K562 (cell line): ENCODE results near the gene PRKAR1B. TPM values are rescaled to one million over a fixed set of nuclear protein-coding genes. Genes with fewer than 3 reads are reported as not detected.

Experiments
- ATAC-seq: fragments of 200-7000 bp; cut with Tn5 transposase; 3 replicates; pipeline ENCODE4 v1.9.1; 2020; ENCODE audit warnings: moderate library complexity
- BruUV-seq: library from RNA; stranded (reverse); fragments of 400-500 nt; replicated peaks from 2 replicates; lab custom pipeline; 2021; lab: Mats Ljungman, UMichigan
- CTCF ChIA-PET: fragments of 300-600 bp; formaldehyde crosslinking; extraction: SDS; loops from one replicate; lab custom pipeline; 2021; ENCODE audit warnings: low intra/inter-chr PET ratio; lab: Yijun Ruan, JAX
- POLR2A ChIA-PET: fragments of 300-600, 350-650 bp; sonication (Branson Sonifier 250); formaldehyde crosslinking; extraction: SDS; loops from one replicate; lab custom pipeline; 2021; ENCODE audit warnings: antibody characterized with exemption, inconsistent platforms; lab: Yijun Ruan, JAX
- DNase-seq, 4 experiments: peaks; one replicate each; pipeline versions ENCODE4 v3.0.0 to v3.0.0-alpha.2; 2011 to 2018; ENCODE audit warnings: low spot score in 3 of 4, mixed read lengths in 3 of 4; ENCODE audit errors: extremely low read depth in 1 of 4
- FAIRE-seq: peaks from 2 replicates; lab custom pipeline; 2011; peaks lifted over from hg19 to GRCh38; lab: Jason Lieb, UNC
- H2AFZ ChIP-seq: 2 replicates; pipeline ENCODE4 v1.6.0; 2011; ENCODE audit warnings: low read depth, low read length, control low read depth, inconsistent platforms
- H3K27ac ChIP-seq: fragments of 200-600 bp; 3 replicates; pipeline ENCODE4 v1.8.0; 2011; ENCODE audit warnings: low read depth, mild to moderate bottlenecking, control low read depth, inconsistent platforms, low read length, moderate library complexity, mixed read lengths; ENCODE audit errors: extremely low read depth
- H3K27me3 ChIP-seq, 2 experiments: fragments of 300-600 bp in 1 of 2; 2 replicates in 1 of 2; 3 replicates in 1 of 2; pipeline versions ENCODE4 v1.6.0 to v1.8.0; 2011; ENCODE audit warnings: inconsistent platforms in 2 of 2, low read length in 2 of 2, mild to moderate bottlenecking in 1 of 2, mixed read lengths in 1 of 2, moderate library complexity in 1 of 2; ENCODE audit not compliant: control insufficient read depth in 2 of 2, insufficient read depth in 2 of 2
- H3K36me3 ChIP-seq: fragments of 300-600 bp; 3 replicates; pipeline ENCODE4 v1.8.0; 2011; ENCODE audit warnings: mild to moderate bottlenecking, low read length, inconsistent platforms; ENCODE audit not compliant: control insufficient read depth, insufficient read depth
- H3K4me1 ChIP-seq, 2 experiments: fragments of 200-600 bp in 1 of 2; replicated peaks in 1 of 2; 2 replicates in 1 of 2; 3 replicates in 1 of 2; pipeline versions ENCODE4 v1.5.1 to v1.8.0; 2011; ENCODE audit warnings: inconsistent platforms in 2 of 2, low read length in 2 of 2, mild to moderate bottlenecking in 1 of 2, mixed read lengths in 1 of 2, moderate library complexity in 1 of 2; ENCODE audit not compliant: control insufficient read depth in 2 of 2, insufficient read depth in 2 of 2
- H3K4me2 ChIP-seq: 2 replicates; pipeline ENCODE4 v1.6.1; 2011; ENCODE audit warnings: low read length, control low read depth, inconsistent platforms, mixed read lengths; ENCODE audit not compliant: insufficient read depth
- H3K4me3 ChIP-seq: fragments of 200-600 bp; sonication (generic), shearing (Covaris generic); 2 replicates; pipeline ENCODE4 v1.5.1; 2016; ENCODE audit warnings: control low read depth, inconsistent platforms
- H3K79me2 ChIP-seq: fragments of 200-600 bp; 3 replicates; pipeline ENCODE4 v1.8.0; 2011; ENCODE audit warnings: low read length, inconsistent platforms; ENCODE audit not compliant: control insufficient read depth, insufficient read depth
- H3K9ac ChIP-seq, 2 experiments: 2 replicates each; pipeline versions ENCODE4 v1.6.0 to v1.6.1; 2011; ENCODE audit warnings: low read depth in 2 of 2, low read length in 2 of 2, control low read depth in 1 of 2, inconsistent platforms in 1 of 2, mild to moderate bottlenecking in 1 of 2, mixed read lengths in 1 of 2; ENCODE audit not compliant: insufficient read depth in 1 of 2
- H3K9me1 ChIP-seq: one replicate; pipeline ENCODE4 v1.6.0; 2011; ENCODE audit warnings: inconsistent platforms, mild to moderate bottlenecking, low read length, moderate library complexity; ENCODE audit not compliant: control insufficient read depth, insufficient read depth
- H3K9me3 ChIP-seq: replicated peaks from 2 replicates; pipeline ENCODE4 v1.5.1; 2011; ENCODE audit warnings: low read depth, low read length, inconsistent platforms; ENCODE audit not compliant: control insufficient read depth, insufficient read depth
- H4K20me1 ChIP-seq: replicated peaks from 2 replicates; pipeline ENCODE4 v1.6.1; 2011; ENCODE audit warnings: low read length, inconsistent platforms, mixed read lengths; ENCODE audit not compliant: control insufficient read depth, insufficient read depth
- IRF2 ChIP-seq: sonication (generic); formaldehyde crosslinking; IDR thresholded peaks from 2 replicates; pipeline ENCODE4 v1.8.1; 2022; ENCODE audit warnings: mild to moderate bottlenecking, missing genetic modification reagents
- POLR2G ChIP-seq: fragments of 200-400 bp; formaldehyde crosslinking; IDR thresholded peaks from 2 replicates; pipeline ENCODE4 v1.6.1; 2017; ENCODE audit warnings: low read depth, mild to moderate bottlenecking, antibody characterized with exemption, low read length, moderate library complexity
- SPI1 ChIP-seq: IDR thresholded peaks from 2 replicates; pipeline ENCODE4 v1.6.1; 2011; ENCODE audit warnings: low read depth, low read length, control low read depth, borderline replicate concordance
- TAF9B ChIP-seq: fragments of 450-650 bp; IDR thresholded peaks from 2 replicates; pipeline ENCODE4 v1.6.1; 2018; ENCODE audit warnings: mild to moderate bottlenecking; ENCODE audit not compliant: partially characterized antibody
- ZNF589 ChIP-seq: fragments of 200-800 bp; sonication (Bioruptor generic); IDR thresholded peaks from 2 replicates; pipeline ENCODE4 v1.6.1; 2016; ENCODE audit warnings: low read depth, missing genetic modification characterization, missing compliant biosample characterization
- WGBS: fragments of 100-300 bp; shearing (Covaris generic); methylation state at CpG from one replicate; pipeline ENCODE4 v1.1.6; 2016; ENCODE audit warnings: low coverage, mixed read lengths; ENCODE audit not compliant: insufficient coverage; ENCODE audit errors: missing lambda C conversion rate; 5-methylcytosine and 5-hydroxymethylcytosine counted together
- in situ Hi-C: fragments of 300-500 bp; cut with MboI; formaldehyde crosslinking; loops from 4 replicates; pipeline ENCODE4 v1.15.0; 2018; ENCODE audit warnings: inconsistent platforms, mixed read lengths
- intact Hi-C: fragments of 100-400 bp; cut with micrococcal nuclease; formaldehyde crosslinking; loops from 2 replicates; pipeline ENCODE4 v1.14.2; 2022
- polyA plus RNA-seq, 8 experiments: library from polyadenylated mRNA; depleted of rRNA in 4 of 8; stranded (reverse) in 5 of 8; unstranded in 3 of 8; fragments of >200 nt; fragmentation: Nextera tagmentation in 2 of 8; fragmentation: Illumina TruSeq in 1 of 8; extraction: Ambion mirVana in 2 of 8; extraction: Trizol in 1 of 8; gene quantifications; 2 replicates each; pipeline versions ENCODE4 v1.2.1 to v1.2.3, GENCODE V29; 2011 to 2014; ENCODE audit warnings: inconsistent platforms in 1 of 8, missing spikeins in 1 of 8
- total RNA-seq, 7 experiments: library from RNA; depleted of rRNA in 6 of 7; stranded (reverse); fragments of >200 nt in 6 of 7; fragmentation: Illumina TruSeq in 2 of 7; extraction: Trizol in 2 of 7; gene quantifications; 2 replicates each; pipeline versions ENCODE4 v1.2.1 to v1.2.3, GENCODE V29; 2011 to 2021; ENCODE audit warnings: low replicate concordance in 1 of 7

PRKAR1B gene
- total and polyA plus RNA-seq, 9 of the 15 experiments (the other 6 are each of a cell fraction or from before 2014, with no cell fraction given): 0.99 to 30.5 (median 12.7) TPM

- Histone ChIP-seq H3K4me1 (peaks cover 0 to 16% of the 10 kb centered on the region in 2 experiments; a peak in 2 of 5 replicates), H3K9me3 (no peaks in the 10 kb centered on the region), H3K4me2 (no peak overlapping the region), H3K79me2 (no peaks in the 10 kb centered on the region), H3K9me1 (no peaks in the 10 kb centered on the region), H3K27me3 (no peaks in the 10 kb centered on the region), H4K20me1 (no peaks in the 10 kb centered on the region), H3K9ac (no peak overlapping the region; a peak in 1 of 4 replicates), H3K36me3 (peaks cover 79% of the 10 kb centered on the region), H2AFZ (no peak overlapping the region), H3K27ac (no peak overlapping the region), H3K4me3 (no peak overlapping the region)
- in situ Hi-C loops (loop anchor here (10.0 kb wide), 1 partner anchor 456 kb away; no protein-coding TSS in a partner anchor), intact Hi-C loops (no loop called here)
- POLR2A ChIA-PET: interaction anchor here (0.6 kb wide), 1 partner anchor 418 kb away, joined by 3 read pairs; no protein-coding TSS in a partner anchor
- CTCF ChIA-PET: no interaction called here
- 91% methylated on average over 3 of the region's 7 CpGs for WGBS
- FAIRE-seq: no peak
- no peak for TF ChIP-seq ZNF589 (CRISPR knock-in tag)
- no peak for TF ChIP-seq IRF2 (CRISPR knock-in tag)
- no peak for ATAC-seq
- BruUV-seq: no TSS peak
- no peak for DNase-seq
These were observed 43.7 kb upstream of the PRKAR1B start for GRCh38 chr7:770741-771166.

GRCh38 chr7:770336-770735 lies 43.3 kb upstream of the PRKAR1B start:
- peak overlapping the region in 1 of 2 experiments; percentile 45; a peak in 1 of 4 replicates for H3K9ac ChIP-seq
- H3K79me2 ChIP-seq: no peaks in the 10 kb centered on the region
- WGBS: 95% methylated on average over 4 of the region's 14 CpGs
- H2AFZ ChIP-seq: no peak overlapping the region
- H3K9me1 ChIP-seq: no peaks in the 10 kb centered on the region
- DNase-seq: no peak
- ATAC-seq: no peak
- FAIRE-seq: no peak
- ChIA-PET CTCF (no interaction called here), POLR2A (no interaction called here)
- no peaks in the 10 kb centered on the region for H3K9me3 ChIP-seq
- no peak overlapping the region for H3K4me2 ChIP-seq
- no peaks in the 10 kb centered on the region for H4K20me1 ChIP-seq
- no peaks in the 10 kb centered on the region for H3K27me3 ChIP-seq
- no TSS peak for BruUV-seq
- H3K36me3 ChIP-seq: peaks cover 79% of the 10 kb centered on the region; the same call in 2 of the 3 replicates
- in situ Hi-C loops: loop anchor here (10.0 kb wide), 1 partner anchor 456 kb away; no protein-coding TSS in a partner anchor
- H3K4me3 ChIP-seq: no peak overlapping the region
- H3K4me1 ChIP-seq: peaks cover 0 to 16% of the 10 kb centered on the region in 2 experiments; a peak in 2 of 5 replicates
- intact Hi-C loops: no loop called here
- no peak overlapping the region for H3K27ac ChIP-seq
- TF ChIP-seq POLR2G (0 out of 2 replicates have a peak, but pooled peaks have one; percentile 19), SPI1 (peak; percentile 42; the same call in 1 of the 2 replicates), TAF9B (no peak)
